SK-N-SH treated with all-trans-retinoic acid at 6 μM for 48 hours (cell line): ENCODE measurements around the gene ARL11.

Source experiments
- ARNTL ChIP-seq: fragments of 450-650 bp; formaldehyde crosslinking; IDR thresholded peaks from 2 replicates; pipeline ENCODE4 v1.5.0; 2020; ENCODE audit warnings: low read depth, mild to moderate bottlenecking, moderate library complexity, borderline replicate concordance
- BACH2 ChIP-seq: fragments of 250-450 bp; sonication (Bioruptor Pico); IDR thresholded peaks from 2 replicates; pipeline ENCODE4 v1.9.0; 2021; ENCODE audit warnings: mild to moderate bottlenecking, borderline replicate concordance
- CREB5 ChIP-seq: fragments of 250-450 bp; sonication (Bioruptor Pico); IDR thresholded peaks from 2 replicates; pipeline ENCODE4 v1.5.1; 2020; ENCODE audit warnings: low read depth, mild to moderate bottlenecking, moderate library complexity
- CSDC2 ChIP-seq: fragments of 250-450 bp; sonication (Bioruptor Pico); IDR thresholded peaks from 2 replicates; pipeline ENCODE4 v1.5.0; 2020; ENCODE audit warnings: mild to moderate bottlenecking, moderate library complexity
- CSRNP3 ChIP-seq: fragments of 250-450 bp; sonication (Bioruptor Pico); IDR thresholded peaks from 2 replicates; pipeline ENCODE4 v1.5.1; 2021; ENCODE audit warnings: mild to moderate bottlenecking, moderate library complexity
- ESRRG ChIP-seq: fragments of 250-450 bp; sonication (Bioruptor Pico); IDR thresholded peaks from 2 replicates; pipeline ENCODE4 v1.6.1; 2021; ENCODE audit warnings: mild to moderate bottlenecking
- PPARA ChIP-seq: fragments of 250-450 bp; sonication (Bioruptor Pico); IDR thresholded peaks from 2 replicates; pipeline ENCODE4 v1.5.0; 2020; ENCODE audit warnings: mild to moderate bottlenecking, borderline replicate concordance
- RARB ChIP-seq: fragments of 250-450 bp; sonication (Bioruptor Pico); IDR thresholded peaks from 2 replicates; pipeline ENCODE4 v1.8.0; 2021; ENCODE audit warnings: mild to moderate bottlenecking, moderate library complexity
- SNAI2 ChIP-seq: fragments of 250-450 bp; sonication (Bioruptor Pico); IDR thresholded peaks from 2 replicates; pipeline ENCODE4 v1.5.0; 2020; ENCODE audit warnings: mild to moderate bottlenecking, moderate library complexity
- TOX ChIP-seq: fragments of 250-450 bp; sonication (Bioruptor Pico); IDR thresholded peaks from 2 replicates; pipeline ENCODE4 v1.8.0; 2021; ENCODE audit warnings: mild to moderate bottlenecking, moderate library complexity, borderline replicate concordance
- ZFP3 ChIP-seq: fragments of 250-450 bp; sonication (Bioruptor Pico); IDR thresholded peaks from 2 replicates; pipeline ENCODE4 v1.5.0; 2020; ENCODE audit warnings: mild to moderate bottlenecking, moderate library complexity
- ZFP30 ChIP-seq: fragments of 450-650 bp; formaldehyde crosslinking; IDR thresholded peaks from 2 replicates; pipeline ENCODE4 v1.5.0; 2022; ENCODE audit warnings: mild to moderate bottlenecking, moderate library complexity
- ZNF565 ChIP-seq: fragments of 450-650 bp; formaldehyde crosslinking; conservative IDR thresholded peaks from 2 replicates; pipeline ENCODE4 v1.5.0; 2020; ENCODE audit warnings: low read depth, mild to moderate bottlenecking, moderate library complexity
- TF ChIP-seq, protein P1 (sequence below): fragments of 250-450 bp; sonication (Bioruptor Pico); IDR thresholded peaks from 2 replicates; pipeline ENCODE4 v1.8.0; 2020; ENCODE audit warnings: mild to moderate bottlenecking, moderate library complexity, borderline replicate concordance

DNA sequence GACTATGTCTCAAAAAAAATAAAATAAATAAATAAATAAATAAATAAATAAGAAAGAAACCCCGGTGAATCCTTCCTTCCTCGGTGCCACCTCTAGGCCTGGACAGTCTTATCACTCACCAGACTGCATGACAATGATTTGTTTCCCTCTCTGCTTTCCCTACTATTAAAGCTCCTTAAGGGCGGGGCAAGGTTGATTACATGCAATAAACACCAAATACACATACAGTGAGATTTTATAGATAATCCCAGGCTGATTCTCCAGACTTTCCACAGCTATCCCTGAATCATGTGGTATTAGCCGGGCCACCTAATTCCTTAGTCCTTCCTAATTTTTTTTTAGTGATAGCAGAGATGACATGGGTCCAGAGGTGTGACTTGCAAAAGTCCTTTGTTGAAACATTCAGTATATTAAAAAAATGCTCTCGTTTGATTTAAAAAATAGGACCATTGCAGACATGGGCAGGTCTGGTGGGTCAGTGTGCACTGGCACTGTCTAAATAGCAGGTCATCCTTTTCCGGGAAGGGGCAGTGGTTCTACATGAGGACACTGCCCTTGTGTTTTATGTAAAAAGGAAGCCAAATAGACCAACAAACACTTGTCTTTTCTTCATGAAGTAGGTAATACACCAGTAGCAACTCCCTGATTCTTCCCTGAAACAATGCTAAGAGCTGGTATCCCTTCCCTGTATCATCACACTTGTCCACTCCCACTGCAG lies 48.4 kb downstream of the ARL11 start:
- TF ChIP-seq CSRNP3 (CRISPR knock-in tag) (no peak), ESRRG (CRISPR knock-in tag) (no peak), CSDC2 (no peak), CREB5 (CRISPR knock-in tag) (no peak), ZFP3 (CRISPR knock-in tag) (no peak), SNAI2 (CRISPR knock-in tag) (no peak), ZFP30 (no peak), PPARA (CRISPR knock-in tag) (no peak), ARNTL (no peak), BACH2 (CRISPR knock-in tag) (no peak), ZNF565 (CRISPR knock-in tag) (no peak), RARB (CRISPR knock-in tag) (no peak), TOX (no peak)
- TF ChIP-seq, protein P1, sequence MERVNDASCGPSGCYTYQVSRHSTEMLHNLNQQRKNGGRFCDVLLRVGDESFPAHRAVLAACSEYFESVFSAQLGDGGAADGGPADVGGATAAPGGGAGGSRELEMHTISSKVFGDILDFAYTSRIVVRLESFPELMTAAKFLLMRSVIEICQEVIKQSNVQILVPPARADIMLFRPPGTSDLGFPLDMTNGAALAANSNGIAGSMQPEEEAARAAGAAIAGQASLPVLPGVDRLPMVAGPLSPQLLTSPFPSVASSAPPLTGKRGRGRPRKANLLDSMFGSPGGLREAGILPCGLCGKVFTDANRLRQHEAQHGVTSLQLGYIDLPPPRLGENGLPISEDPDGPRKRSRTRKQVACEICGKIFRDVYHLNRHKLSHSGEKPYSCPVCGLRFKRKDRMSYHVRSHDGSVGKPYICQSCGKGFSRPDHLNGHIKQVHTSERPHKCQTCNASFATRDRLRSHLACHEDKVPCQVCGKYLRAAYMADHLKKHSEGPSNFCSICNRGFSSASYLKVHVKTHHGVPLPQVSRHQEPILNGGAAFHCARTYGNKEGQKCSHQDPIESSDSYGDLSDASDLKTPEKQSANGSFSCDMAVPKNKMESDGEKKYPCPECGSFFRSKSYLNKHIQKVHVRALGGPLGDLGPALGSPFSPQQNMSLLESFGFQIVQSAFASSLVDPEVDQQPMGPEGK (CRISPR knock-in tag), result no peak
